M059J (cell line): ENCODE results near the gene DBF4B. TPM values are rescaled to one million over a fixed set of nuclear protein-coding genes. Genes with fewer than 3 reads are reported as not detected.
A peak's percentile ranks its signal among the peaks of the same experiment; 100 is the strongest.

ENCODE experiments used
- DNase-seq: peaks from one replicate; pipeline ENCODE4 v3.0.0-alpha.2; 2012; ENCODE audit warnings: low read depth
- total RNA-seq: library from RNA; depleted of rRNA; stranded (reverse); fragments of >200 nt; shearing (Covaris generic); gene quantifications from 2 replicates; pipeline ENCODE4 v1.2.3, GENCODE V29; 2014

Gene DBF4B
- total RNA-seq, 1 experiment from 2014 or later: 17.1 TPM

- DNase-seq: no peak
These were observed 50.8 kb downstream of the DBF4B start for GRCh38 chr17:44759086-44759915.

GRCh38 chr17:44759916-44760243 lies 51.4 kb downstream of the DBF4B start:
- no peak for DNase-seq

GRCh38 chr17:44760474-44761308 lies 52.2 kb downstream of the DBF4B start:
- no peak for DNase-seq

DNA sequence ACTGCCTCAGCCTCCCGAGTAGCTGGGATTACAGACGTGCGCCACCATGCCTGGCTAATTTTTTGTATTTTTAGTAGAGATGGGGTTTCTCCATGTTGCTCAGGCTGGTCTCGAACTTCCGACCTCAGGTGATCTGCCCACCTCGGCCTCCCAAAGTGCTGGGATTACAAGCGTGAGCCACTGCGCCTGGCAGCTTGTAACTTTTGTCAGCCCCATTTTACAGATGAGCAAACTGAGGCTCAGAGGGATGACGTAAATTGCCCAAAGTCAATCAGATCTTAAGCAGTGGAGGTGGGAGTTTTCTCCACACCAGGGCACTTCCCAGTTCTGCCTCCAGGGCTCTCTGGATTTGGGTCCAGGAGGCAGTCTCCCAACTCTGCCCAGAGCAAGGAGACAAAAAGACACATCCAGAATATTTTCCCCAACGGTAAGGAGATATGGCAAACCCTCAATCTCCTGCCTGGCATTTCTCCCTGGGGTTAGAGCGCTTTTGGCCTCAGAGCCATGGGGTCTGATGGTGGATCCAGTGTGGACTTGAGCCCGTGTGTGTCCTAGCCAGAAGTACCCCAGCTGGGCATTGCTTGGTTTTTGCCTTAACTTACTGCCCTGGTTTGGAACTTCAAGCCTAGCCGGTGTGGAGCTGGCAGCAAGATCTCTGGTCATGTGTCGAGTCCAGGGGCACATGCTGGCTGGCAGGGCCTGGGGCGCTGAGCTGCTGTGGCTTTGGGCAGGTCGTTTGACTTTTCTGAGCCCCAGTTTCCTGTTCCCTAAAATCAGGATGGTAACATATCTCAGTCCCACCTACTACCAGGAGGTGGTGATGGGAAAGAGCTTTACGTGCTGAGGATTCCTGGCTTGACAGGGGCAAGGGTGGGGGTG lies 53.7 kb downstream of the DBF4B start:
- no peak for DNase-seq

DNA sequence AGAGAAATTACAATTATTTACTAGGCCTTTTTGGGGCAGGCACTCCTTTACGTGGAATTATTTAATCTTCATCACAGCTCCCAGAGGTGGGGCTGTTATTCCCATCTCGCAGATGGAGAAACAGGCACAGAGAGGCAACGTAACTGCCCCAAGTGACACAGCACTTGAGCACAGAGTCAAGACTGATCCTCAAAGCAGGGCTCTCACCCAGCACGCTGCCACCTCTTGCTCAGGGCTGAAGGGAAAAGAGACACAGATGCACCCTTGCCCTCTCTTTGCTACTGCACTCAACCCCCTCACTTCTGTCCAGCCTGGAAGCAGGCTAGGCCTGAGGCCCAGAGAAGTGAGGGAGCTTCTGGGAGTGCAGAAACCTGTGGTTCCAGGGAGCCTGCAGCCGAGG lies 54.7 kb downstream of the DBF4B start:
- DNase-seq: no peak

DNA sequence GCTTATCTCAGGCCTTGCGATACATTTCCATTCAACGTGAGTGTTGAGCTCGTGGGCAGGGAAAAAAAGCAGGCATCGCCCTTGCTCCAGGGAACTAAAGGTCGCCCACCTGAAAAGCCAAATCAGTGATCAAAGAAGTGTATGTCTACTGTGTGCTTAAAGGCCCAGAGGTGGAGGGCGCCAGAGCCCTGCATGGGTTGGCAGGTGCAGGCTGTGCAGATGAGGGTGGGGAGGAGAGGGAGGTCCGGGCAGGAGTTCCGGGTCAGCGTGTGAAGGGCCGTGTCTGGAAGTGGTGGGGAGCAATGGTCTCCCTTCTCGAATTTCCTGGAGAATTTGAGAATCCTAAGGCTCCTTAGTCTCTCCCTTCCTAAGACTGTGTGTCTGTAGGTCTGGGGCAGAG lies 57.5 kb downstream of the DBF4B start:
- no peak for DNase-seq

DNA sequence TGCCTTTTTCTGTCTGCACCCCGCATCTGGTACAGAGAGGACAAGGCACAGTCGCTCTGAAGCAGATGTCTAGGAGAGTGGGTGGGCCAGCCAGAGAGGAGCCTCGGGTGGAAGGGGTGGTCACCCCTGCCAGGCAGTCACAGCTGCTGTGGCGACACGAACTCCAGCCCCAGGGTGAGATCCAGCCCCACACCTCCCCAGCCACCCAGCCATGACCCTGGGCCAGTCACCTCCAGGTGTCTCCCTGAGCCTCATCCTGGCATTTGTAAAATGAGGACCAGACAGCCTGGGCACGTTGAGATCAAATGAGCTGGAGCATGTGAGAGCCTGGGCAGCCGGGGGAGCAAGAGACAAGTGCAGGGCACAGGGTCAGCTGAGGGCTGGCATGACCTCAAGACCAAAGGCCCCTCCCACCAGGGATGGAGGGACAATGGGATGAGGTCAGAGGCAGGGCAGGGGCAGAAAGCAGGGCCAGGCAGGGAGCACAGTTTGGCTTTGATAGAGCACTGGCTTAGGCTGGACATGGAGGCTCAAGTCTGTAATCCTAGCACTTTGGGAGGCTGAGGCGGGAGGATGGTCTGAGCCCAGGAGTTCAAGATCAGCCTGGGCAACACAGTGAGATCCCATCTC lies 58.1 kb downstream of the DBF4B start:
- no peak for DNase-seq

DNA sequence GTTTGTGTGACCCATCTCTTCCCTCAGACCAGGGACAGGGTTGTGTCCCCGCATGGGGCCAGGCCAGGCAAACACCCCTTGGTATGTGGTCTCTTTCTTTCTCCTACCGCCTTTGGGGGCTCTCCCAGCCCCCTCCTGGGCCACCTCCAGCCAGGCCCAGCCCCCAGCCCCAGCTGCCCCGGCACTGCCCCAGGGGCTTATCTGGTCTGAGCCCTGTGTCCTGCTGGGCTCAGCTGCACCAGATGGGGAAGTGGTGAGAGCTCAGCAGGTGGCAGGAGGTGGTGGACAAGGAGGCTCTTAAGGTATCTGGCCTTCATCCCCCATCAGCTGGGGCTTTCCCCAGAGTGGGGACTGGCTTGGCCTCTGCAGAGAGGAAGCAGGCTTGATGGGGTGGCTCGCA lies 59.0 kb downstream of the DBF4B start:
- no peak for DNase-seq

GRCh38 chr17:44768505-44769142 lies 60.2 kb downstream of the DBF4B start:
- no peak for DNase-seq

DNA sequence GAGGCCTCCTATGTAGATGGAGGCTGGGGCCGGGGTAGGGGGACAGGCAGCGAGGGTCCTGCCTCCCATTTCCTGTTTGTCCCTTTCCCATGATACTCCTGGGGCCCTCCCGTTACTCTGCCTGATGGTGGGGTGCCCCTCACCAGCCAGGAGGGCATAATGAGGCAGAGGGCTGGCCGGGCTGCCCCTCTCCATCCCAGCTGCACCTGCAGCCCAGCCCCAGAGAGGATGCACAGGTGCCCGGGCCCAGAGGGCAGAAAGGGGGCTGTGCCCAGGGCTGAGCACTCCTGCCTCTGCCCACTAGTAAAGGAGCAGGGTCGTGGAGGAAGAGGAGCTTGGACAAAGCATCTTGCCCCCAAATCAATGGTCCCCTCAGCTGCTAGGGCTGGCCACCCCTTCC lies 60.8 kb downstream of the DBF4B start:
- DNase-seq: no peak

GRCh38 chr17:44769647-44770084 lies 61.2 kb downstream of the DBF4B start:
- no peak for DNase-seq

DNA sequence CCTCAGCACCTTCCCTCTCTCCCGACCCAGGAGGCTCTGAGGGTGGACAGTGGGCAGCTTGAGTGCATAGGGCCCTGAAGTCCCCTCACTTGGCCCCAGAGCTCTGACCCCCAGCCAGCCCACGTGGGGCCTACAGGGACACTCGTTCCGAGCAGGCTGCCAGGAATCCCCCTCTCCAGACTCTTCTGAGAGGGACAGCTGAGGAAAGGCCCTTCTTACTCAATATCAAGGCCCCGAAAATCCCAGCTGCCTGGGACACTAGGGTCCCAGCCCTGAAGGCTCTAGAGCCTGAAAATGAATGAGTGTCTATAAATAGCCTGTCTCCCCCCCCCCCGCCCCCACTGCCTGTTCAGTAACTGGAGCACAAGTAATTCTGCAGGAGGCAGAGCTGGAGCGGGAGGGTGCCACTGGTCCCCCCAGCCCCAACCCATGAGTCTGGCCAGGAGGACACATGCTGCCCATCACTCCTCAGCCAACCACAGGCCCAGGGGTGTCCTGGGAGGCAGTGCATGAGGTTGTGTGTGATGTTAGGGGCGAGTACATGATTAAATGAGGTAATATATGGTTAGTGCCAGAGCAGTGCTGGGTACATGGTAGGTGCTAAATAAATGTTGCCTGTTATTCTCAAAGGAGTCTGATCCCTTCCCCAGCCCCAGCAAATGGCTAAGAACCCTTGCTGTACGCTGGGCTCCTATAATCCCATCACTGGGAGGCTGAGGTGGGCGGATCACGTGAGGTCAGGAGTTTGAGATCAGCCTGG lies 61.9 kb downstream of the DBF4B start:
- DNase-seq: no peak

GRCh38 chr17:44772308-44773045 lies 64.0 kb downstream of the DBF4B start:
- DNase-seq: no peak

GRCh38 chr17:44773140-44773539 lies 64.7 kb downstream of the DBF4B start:
- no peak for DNase-seq

- peak; percentile 83 for DNase-seq
These were observed 66.0 kb downstream of the DBF4B start for GRCh38 chr17:44774271-44775135.

DNA sequence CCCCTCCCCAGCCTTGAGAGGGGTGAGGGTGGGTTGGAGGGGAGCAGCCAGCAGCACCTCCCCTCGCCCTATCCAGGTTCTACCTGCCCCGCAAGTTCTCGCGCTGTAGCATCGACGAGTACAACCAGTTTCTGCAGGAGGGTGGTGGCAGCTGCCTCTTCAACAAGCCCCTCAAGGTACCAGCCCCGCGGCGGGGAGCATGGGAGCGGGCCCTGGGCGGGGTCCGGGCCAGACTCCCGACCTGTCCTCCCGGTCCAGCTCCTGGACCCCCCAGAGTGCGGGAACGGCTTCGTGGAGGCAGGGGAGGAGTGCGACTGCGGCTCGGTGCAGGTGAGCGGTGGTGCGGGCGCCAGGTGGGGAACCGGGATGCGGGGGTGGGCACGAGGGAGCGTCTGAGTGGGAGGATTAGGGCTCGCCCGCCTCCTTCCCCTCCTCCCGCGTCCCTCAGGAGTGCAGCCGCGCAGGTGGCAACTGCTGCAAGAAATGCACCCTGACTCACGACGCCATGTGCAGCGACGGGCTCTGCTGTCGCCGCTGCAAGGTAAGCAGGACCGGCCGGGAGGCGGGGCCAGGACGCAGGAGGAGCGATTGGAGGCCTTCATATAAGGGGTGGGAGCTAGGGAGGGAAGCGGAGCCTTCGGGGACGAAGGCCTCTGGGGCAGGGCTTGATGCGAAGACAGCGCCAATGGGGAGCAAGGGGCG lies 66.8 kb downstream of the DBF4B start:
- peak; percentile 98 for DNase-seq

DNA sequence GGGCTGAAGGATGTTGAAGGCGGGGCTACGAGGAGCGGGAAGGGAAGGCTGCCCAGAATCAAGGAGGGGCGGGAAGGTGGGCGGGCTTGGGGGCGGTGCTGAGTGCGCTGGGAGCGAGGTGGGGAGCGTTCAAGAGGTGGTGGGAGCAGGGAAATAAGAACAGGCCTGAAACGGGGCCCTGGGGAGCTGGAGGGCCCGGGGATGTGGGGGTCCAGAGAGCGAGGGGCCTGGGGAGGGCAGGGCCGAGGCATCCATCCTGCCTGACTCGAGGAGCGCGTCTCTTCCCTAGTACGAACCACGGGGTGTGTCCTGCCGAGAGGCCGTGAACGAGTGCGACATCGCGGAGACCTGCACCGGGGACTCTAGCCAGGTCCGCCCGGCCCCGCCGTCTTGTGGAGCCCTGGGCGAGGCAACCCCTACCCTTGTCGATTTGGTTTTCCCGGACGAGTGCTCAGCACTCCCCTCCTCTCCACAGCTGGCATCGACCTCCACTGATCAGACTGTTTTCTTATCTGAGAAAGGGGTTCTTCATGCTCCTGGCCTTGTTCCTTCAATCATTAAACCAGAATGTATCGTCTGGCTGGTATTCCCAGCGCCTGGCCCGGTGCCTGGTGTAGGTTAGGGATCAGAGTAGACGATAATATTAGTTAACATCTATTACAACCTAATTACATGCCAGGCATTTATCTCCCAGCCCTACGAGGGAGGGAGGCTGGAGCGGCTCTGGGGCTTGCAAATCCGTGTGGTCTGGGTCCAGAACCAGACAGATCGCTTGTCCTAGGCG lies 67.6 kb downstream of the DBF4B start:
- DNase-seq: no peak
